ENCODE data around the gene GDI1. TPM values are rescaled to one million over a fixed set of nuclear protein-coding genes. Genes with fewer than 3 reads are reported as not detected.

GDI1 gene
- total RNA-seq, 3 donors from 2014 or later (not counting 1 experiment from before 2014, with no cell fraction given), result 138 to 174 (median 140) TPM

DNA sequence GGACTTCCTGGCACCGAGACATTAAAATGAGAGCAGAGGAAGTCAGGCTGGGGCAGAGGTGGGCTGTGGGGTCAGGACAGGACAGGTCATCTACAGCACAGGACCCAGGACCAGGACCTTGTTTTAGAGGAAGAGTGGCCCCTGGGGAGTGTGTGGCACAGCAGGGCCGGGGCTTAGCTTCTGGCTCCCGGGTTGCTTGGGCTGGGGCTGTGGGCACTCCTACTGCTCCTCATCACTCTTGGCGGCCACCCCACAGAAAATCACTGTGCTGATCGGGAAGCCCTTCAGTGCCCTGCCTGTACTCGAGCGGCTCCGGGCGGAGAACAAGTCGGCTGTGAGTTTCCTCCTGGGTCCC is 16.6 kb upstream of the GDI1 start:
- intact Hi-C loops (cut with micrococcal nuclease), result no loop called here
- no peak overlapping the region for H3K27ac ChIP-seq (ENCODE audit: low read length)
- H3K9me3 Mint-ChIP-seq, result no peaks in the 10 kb centered on the region

GRCh38 chrX:154426916-154427770 is 9.8 kb upstream of the GDI1 start:
- no peak overlapping the region for H3K4me3 Mint-ChIP-seq
- H3K36me3 ChIP-seq (ENCODE audit: control insufficient read depth, insufficient read depth, low read length), result peaks cover 5% of the 10 kb centered on the region
- H3K9me3 ChIP-seq (ENCODE audit: control insufficient read depth, insufficient read depth, low read length), result no peaks in the 10 kb centered on the region
- DNase-seq, result no peak
- H3K36me3 Mint-ChIP-seq, result no peaks in the 10 kb centered on the region
- H3K27me3 ChIP-seq (ENCODE audit: control insufficient read depth, insufficient read depth, low read length), result no peaks in the 10 kb centered on the region
- H3K4me1 ChIP-seq (ENCODE audit: control insufficient read depth, insufficient read depth, low read length), result peaks cover 37% of the 10 kb centered on the region
- H3K9me3 Mint-ChIP-seq, result no peaks in the 10 kb centered on the region
- H3K27ac ChIP-seq (ENCODE audit: low read length), result no peak overlapping the region
- TF ChIP-seq, protein P1, sequence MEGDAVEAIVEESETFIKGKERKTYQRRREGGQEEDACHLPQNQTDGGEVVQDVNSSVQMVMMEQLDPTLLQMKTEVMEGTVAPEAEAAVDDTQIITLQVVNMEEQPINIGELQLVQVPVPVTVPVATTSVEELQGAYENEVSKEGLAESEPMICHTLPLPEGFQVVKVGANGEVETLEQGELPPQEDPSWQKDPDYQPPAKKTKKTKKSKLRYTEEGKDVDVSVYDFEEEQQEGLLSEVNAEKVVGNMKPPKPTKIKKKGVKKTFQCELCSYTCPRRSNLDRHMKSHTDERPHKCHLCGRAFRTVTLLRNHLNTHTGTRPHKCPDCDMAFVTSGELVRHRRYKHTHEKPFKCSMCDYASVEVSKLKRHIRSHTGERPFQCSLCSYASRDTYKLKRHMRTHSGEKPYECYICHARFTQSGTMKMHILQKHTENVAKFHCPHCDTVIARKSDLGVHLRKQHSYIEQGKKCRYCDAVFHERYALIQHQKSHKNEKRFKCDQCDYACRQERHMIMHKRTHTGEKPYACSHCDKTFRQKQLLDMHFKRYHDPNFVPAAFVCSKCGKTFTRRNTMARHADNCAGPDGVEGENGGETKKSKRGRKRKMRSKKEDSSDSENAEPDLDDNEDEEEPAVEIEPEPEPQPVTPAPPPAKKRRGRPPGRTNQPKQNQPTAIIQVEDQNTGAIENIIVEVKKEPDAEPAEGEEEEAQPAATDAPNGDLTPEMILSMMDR (IDR thresholded peaks at IDR 0.05), result no peak
- peaks cover 22 to 25% of the 10 kb centered on the region in 2 donors for H3K4me1 Mint-ChIP-seq
- intact Hi-C loops (cut with micrococcal nuclease), result loop anchor here (5.0 kb wide), 1 partner anchor 50 kb away; the partner anchor contains the start of gene LAGE3
- H3K27ac Mint-ChIP-seq, result no peak overlapping the region
- 97% methylated on average over 12 of the region's 13 CpGs for WGBS (ENCODE audit: insufficient coverage)
- ATAC-seq, result no peak
- no peak overlapping the region for H3K4me3 ChIP-seq (ENCODE audit: low read length)
- H3K27me3 Mint-ChIP-seq (ENCODE audit: low read depth in 2 of 2), result no peaks in the 10 kb centered on the region

More for the DNA sequence above, 16.6 kb upstream of the GDI1 start:
- Histone ChIP-seq H3K36me3 (ENCODE audit: control insufficient read depth, insufficient read depth, low read length) (no peaks in the 10 kb centered on the region), H3K27me3 (ENCODE audit: control insufficient read depth, insufficient read depth, low read length) (no peaks in the 10 kb centered on the region), H3K4me1 (ENCODE audit: control insufficient read depth, insufficient read depth, low read length) (no peaks in the 10 kb centered on the region), H3K4me3 (ENCODE audit: low read length) (no peak overlapping the region), H3K9me3 (ENCODE audit: control insufficient read depth, insufficient read depth, low read length) (no peaks in the 10 kb centered on the region)
- no peak overlapping the region for H3K27ac Mint-ChIP-seq
- no peaks in the 10 kb centered on the region for H3K27me3 Mint-ChIP-seq (ENCODE audit: low read depth in 2 of 2)
- H3K36me3 Mint-ChIP-seq, result no peaks in the 10 kb centered on the region
- DNase-seq, result no peak
- TF ChIP-seq, protein P1 (IDR thresholded peaks at IDR 0.05), result no peak
- no peak overlapping the region for H3K4me3 Mint-ChIP-seq
- no peaks in the 10 kb centered on the region for H3K4me1 Mint-ChIP-seq
- WGBS (ENCODE audit: insufficient coverage), result 95% methylated on average over 10 of the region's 10 CpGs
- ATAC-seq, result no peak

GRCh38 chrX:154428176-154429171 is 8.5 kb upstream of the GDI1 start, which contains the start of gene ATP6AP1:
Gene ATP6AP1 (plus strand): TSS chrX:154428677. CDS start chrX:154428693, 16 bp downstream.
- peak within 1 kb of the TSS; percentile 83 to 84 for H3K27ac Mint-ChIP-seq
- Histone ChIP-seq H3K4me3 (ENCODE audit: low read length) (peak within 1 kb of the TSS; percentile 60), H3K27ac (ENCODE audit: low read length) (peak within 1 kb of the TSS; percentile 53), H3K36me3 (ENCODE audit: control insufficient read depth, insufficient read depth, low read length) (peaks cover 14% of the 10 kb centered on the region), H3K9me3 (ENCODE audit: control insufficient read depth, insufficient read depth, low read length) (no peaks in the 10 kb centered on the region), H3K27me3 (ENCODE audit: control insufficient read depth, insufficient read depth, low read length) (no peaks in the 10 kb centered on the region), H3K4me1 (ENCODE audit: control insufficient read depth, insufficient read depth, low read length) (peaks cover 37% of the 10 kb centered on the region)
- no peaks in the 10 kb centered on the region for H3K9me3 Mint-ChIP-seq
- ATAC-seq (peak; percentile 97 to 99 (median 97)), DNase-seq (peak; percentile 81 to 92)
- TF ChIP-seq, protein P1 (IDR thresholded peaks at IDR 0.05), result no peak
- intact Hi-C loops (cut with micrococcal nuclease), result loop anchor here (5.0 kb wide), 1 partner anchor 49 kb away; the partner anchor contains the start of gene LAGE3
- peak within 1 kb of the TSS; percentile 86 for H3K4me3 Mint-ChIP-seq
- peaks cover 22 to 25% of the 10 kb centered on the region in 2 donors for H3K4me1 Mint-ChIP-seq
- 7% methylated on average over 85 of the region's 87 CpGs for WGBS (ENCODE audit: insufficient coverage)
- no peaks in the 10 kb centered on the region for H3K27me3 Mint-ChIP-seq (ENCODE audit: low read depth in 2 of 2)
- H3K36me3 Mint-ChIP-seq, result no peaks in the 10 kb centered on the region

All from natural killer cell (primary cell).